Kidney (tissue), 14 donors: ENCODE results near the gene UNC13D. TPM values are rescaled to one million over a fixed set of nuclear protein-coding genes. Genes with fewer than 3 reads are reported as not detected.

ENCODE experiments used
- DNase-seq, 5 donors: peaks; one replicate each; pipeline ENCODE4 v3.0.0-alpha.2; 2013 to 2020
- FAIRE-seq: peaks from 2 replicates; lab custom pipeline; 2012; peaks lifted over from hg19 to GRCh38; lab: Jason Lieb, UNC
- H3K27ac ChIP-seq, 2 donors: one replicate each; pipeline ENCODE4 v1.7.0; 2013; ENCODE audit warnings: low read depth in 2 of 2, low read length in 2 of 2, inconsistent platforms in 1 of 2
- H3K27me3 ChIP-seq: one replicate; pipeline ENCODE4 v1.7.1; 2013; ENCODE audit warnings: low read length, inconsistent platforms; ENCODE audit not compliant: control insufficient read depth, insufficient read depth
- H3K36me3 ChIP-seq, 3 donors: one replicate each; pipeline versions ENCODE4 v1.7.0 to v1.7.1; 2013; ENCODE audit warnings: low read length in 3 of 3, control low read depth in 1 of 3, inconsistent platforms in 1 of 3; ENCODE audit not compliant: insufficient read depth in 3 of 3, control insufficient read depth in 2 of 3
- H3K4me1 ChIP-seq, 3 donors: one replicate each; pipeline versions ENCODE4 v1.7.0 to v1.7.1; 2013; ENCODE audit warnings: low read length in 3 of 3, inconsistent platforms in 1 of 3, low read depth in 1 of 3; ENCODE audit not compliant: control insufficient read depth in 2 of 3, insufficient read depth in 2 of 3
- H3K4me3 ChIP-seq, 3 donors: one replicate each; pipeline versions ENCODE4 v1.7.0 to v1.8.1; 2013; ENCODE audit warnings: low read length in 3 of 3, control low read depth in 1 of 3, inconsistent platforms in 1 of 3
- H3K9ac ChIP-seq, 3 donors: one replicate each; pipeline versions ENCODE4 v1.7.0 to v1.7.1; 2013; ENCODE audit warnings: low read length in 3 of 3, control low read depth in 1 of 3, inconsistent platforms in 1 of 3
- H3K9me3 ChIP-seq, 3 donors: one replicate each; pipeline versions ENCODE4 v1.7.0 to v1.7.1; 2013; ENCODE audit warnings: low read length in 3 of 3, control low read depth in 1 of 3, inconsistent platforms in 1 of 3; ENCODE audit not compliant: control insufficient read depth in 2 of 3, insufficient read depth in 1 of 3
- intact Hi-C: fragments of 100-400 bp; cut with DNase I; formaldehyde crosslinking; loops from one replicate; pipeline ENCODE4 v1.11.1; 2022
- polyA plus RNA-seq: library from polyadenylated mRNA; stranded (reverse); fragments of 350-450 nt; fragmentation: Illumina TruSeq; extraction: RNeasy Lipid Tissue Mini Kit (QIAGEN cat#74804); gene quantifications from one replicate; pipeline ENCODE4 v1.2.3, GENCODE V29; 2014; ENCODE audit warnings: low read depth, low replicate concordance; ENCODE audit not compliant: insufficient read depth
- total RNA-seq: library from RNA; stranded (reverse); fragmentation: NEBNext Ultra II Directional; extraction: Animal tissue kit (Norgen Biotek cat#: 25700); gene quantifications from one replicate; pipeline ENCODE4 v1.2.1, GENCODE V29; 2021
- TF ChIP-seq, protein P1 (sequence below): IDR thresholded peaks from 3 replicates; pipeline ENCODE4 v1.5.1; 2012; ENCODE audit warnings: mild to moderate bottlenecking, moderate library complexity, borderline replicate concordance; ENCODE audit not compliant: insufficient read depth; ENCODE audit errors: extremely low read depth
- donor health status: control.
- donor health status: control.
- donor health status: control.
- donor health status: control.
- donor health status: control.
- donor health status: DM: yes; HTN: yes; CAD: no.
- donor health status: Normal renal cell carcinoma (clear cell type).

The UNC13D gene
- total and polyA plus RNA-seq, 2 donors from 2014 or later = 3.8 to 26.1 TPM

DNA sequence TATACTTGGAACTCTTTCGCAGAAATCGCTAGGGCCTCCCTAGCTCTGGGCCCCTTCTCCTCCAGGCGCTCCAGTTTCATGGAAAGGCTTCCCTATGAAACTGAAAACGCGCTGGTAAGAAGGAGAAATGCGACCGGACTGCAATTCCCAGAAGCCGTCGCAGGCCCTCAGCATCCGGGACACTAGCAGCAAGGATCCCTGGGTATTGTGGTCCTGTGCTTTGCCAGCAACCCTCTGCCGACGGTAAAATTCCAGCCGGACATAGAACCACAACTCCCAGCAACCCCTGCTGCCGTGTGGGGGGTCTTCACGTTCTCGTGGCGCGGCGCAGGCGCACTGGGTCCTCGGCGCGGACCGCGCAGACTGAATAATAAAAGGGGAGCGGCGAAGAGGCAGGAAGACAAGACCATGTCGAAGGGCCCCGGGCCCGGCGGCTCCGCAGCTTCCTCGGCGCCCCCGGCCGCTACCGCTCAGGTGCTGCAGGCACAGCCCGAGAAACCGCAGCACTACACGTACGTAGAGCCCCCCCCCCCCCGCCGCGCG, 59.7 kb downstream of the UNC13D start, which contains the start of gene UNK:
Gene UNK, plus strand, starts transcription at position 334 of the 543 bp plus-strand sequence. Its CDS starts 75 bp downstream, at position 409.
- TF ChIP-seq, protein P1, sequence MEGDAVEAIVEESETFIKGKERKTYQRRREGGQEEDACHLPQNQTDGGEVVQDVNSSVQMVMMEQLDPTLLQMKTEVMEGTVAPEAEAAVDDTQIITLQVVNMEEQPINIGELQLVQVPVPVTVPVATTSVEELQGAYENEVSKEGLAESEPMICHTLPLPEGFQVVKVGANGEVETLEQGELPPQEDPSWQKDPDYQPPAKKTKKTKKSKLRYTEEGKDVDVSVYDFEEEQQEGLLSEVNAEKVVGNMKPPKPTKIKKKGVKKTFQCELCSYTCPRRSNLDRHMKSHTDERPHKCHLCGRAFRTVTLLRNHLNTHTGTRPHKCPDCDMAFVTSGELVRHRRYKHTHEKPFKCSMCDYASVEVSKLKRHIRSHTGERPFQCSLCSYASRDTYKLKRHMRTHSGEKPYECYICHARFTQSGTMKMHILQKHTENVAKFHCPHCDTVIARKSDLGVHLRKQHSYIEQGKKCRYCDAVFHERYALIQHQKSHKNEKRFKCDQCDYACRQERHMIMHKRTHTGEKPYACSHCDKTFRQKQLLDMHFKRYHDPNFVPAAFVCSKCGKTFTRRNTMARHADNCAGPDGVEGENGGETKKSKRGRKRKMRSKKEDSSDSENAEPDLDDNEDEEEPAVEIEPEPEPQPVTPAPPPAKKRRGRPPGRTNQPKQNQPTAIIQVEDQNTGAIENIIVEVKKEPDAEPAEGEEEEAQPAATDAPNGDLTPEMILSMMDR = no peak
- FAIRE-seq (no peak), DNase-seq (peak; percentile 99 to 100 (median 99))
- intact Hi-C loops = no loop called here
- Histone ChIP-seq H3K9ac (peak within 1 kb of the TSS; percentile 90 to 99 (median 99)), H3K4me3 (peak within 1 kb of the TSS; percentile 84 to 90 (median 86)), H3K36me3 (no peaks in the 10 kb centered on the region), H3K27me3 (no peaks in the 10 kb centered on the region), H3K4me1 (peaks cover 13 to 20% (median 14%) of the 10 kb centered on the region in 3 donors), H3K9me3 (peaks cover 0 to 2% (median 0%) of the 10 kb centered on the region in 3 donors), H3K27ac (peak within 1 kb of the TSS; percentile 100)

- Histone ChIP-seq H3K9ac (peak overlapping the region; percentile 17 to 99 (median 43)), H3K27me3 (no peaks in the 10 kb centered on the region), H3K4me1 (peaks cover 13 to 20% (median 14%) of the 10 kb centered on the region in 3 donors), H3K9me3 (peaks cover 0 to 2% (median 0%) of the 10 kb centered on the region in 3 donors), H3K36me3 (no peaks in the 10 kb centered on the region), H3K27ac (peak overlapping the region; percentile 100), H3K4me3 (peak overlapping the region; percentile 52 to 86 (median 63))
- TF ChIP-seq, protein P1 = no peak
- FAIRE-seq (no peak), DNase-seq (peak in 3 of 5 donors; percentile 70 to 83 (median 83))
- intact Hi-C loops = no loop called here
Measured at GRCh38 chr17:75783803-75784472, 60.3 kb downstream of the UNC13D start.

GRCh38 chr17:75783069-75783783, 61.0 kb downstream of the UNC13D start:
- peak overlapping the region in 2 of 3 donors; percentile 4 to 25 for H3K4me3 ChIP-seq
- H3K9me3 ChIP-seq = peaks cover 0 to 2% (median 0%) of the 10 kb centered on the region in 3 donors
- peak in 2 of 5 donors; percentile 90 to 91 for DNase-seq
- peak overlapping the region; percentile 6 to 99 (median 40) for H3K9ac ChIP-seq
- H3K4me1 ChIP-seq = peaks cover 13 to 20% (median 14%) of the 10 kb centered on the region in 3 donors
- intact Hi-C loops = no loop called here
- FAIRE-seq = no peak
- H3K27ac ChIP-seq = peak overlapping the region; percentile 100
- TF ChIP-seq, protein P1 = peak; percentile 65
- H3K36me3 ChIP-seq = peaks cover 3 to 7% (median 5%) of the 10 kb centered on the region in 3 donors
- H3K27me3 ChIP-seq = no peaks in the 10 kb centered on the region
